Hepatocyte (in vitro differentiated cells): Measurements from ENCODE around the gene GLCCI1. TPM values are rescaled to one million over a fixed set of nuclear protein-coding genes. Genes with fewer than 3 reads are reported as not detected.

Source experiments
- DNase-seq: peaks from one replicate; pipeline ENCODE4 v3.0.0-alpha.2; 2016; ENCODE audit warnings: low spot score
- H2AFZ ChIP-seq: fragments of 200-600 bp; sonication (generic); 2 replicates; pipeline ENCODE4 v1.6.0; 2016; ENCODE audit warnings: antibody characterized with exemption, mild to moderate bottlenecking
- H3K27ac ChIP-seq: fragments of 200-600 bp; sonication (generic); 2 replicates; pipeline ENCODE4 v1.5.1; 2016; ENCODE audit warnings: mild to moderate bottlenecking
- H3K27me3 ChIP-seq: fragments of 200-600 bp; sonication (generic); 2 replicates; pipeline ENCODE4 v1.6.1; 2016
- H3K36me3 ChIP-seq: fragments of 200-600 bp; sonication (generic); replicated peaks from 2 replicates; pipeline ENCODE4 v1.5.1; 2016; ENCODE audit warnings: low read depth; ENCODE audit not compliant: insufficient read depth
- H3K4me1 ChIP-seq: fragments of 200-600 bp; sonication (generic); 2 replicates; pipeline ENCODE4 v1.5.1; 2016; ENCODE audit warnings: mild to moderate bottlenecking, moderate library complexity; ENCODE audit not compliant: insufficient read depth
- H3K4me2 ChIP-seq: fragments of 200-600 bp; sonication (generic); 2 replicates; pipeline ENCODE4 v1.6.0; 2016
- H3K4me3 ChIP-seq: fragments of 200-600 bp; sonication (generic); 2 replicates; pipeline ENCODE4 v1.5.1; 2016; ENCODE audit warnings: mild to moderate bottlenecking
- H3K79me2 ChIP-seq: fragments of 200-600 bp; sonication (generic); 2 replicates; pipeline ENCODE4 v1.6.0; 2017; ENCODE audit warnings: mild to moderate bottlenecking
- H3K9me2 ChIP-seq: fragments of 200-600 bp; sonication (generic); replicated peaks from 2 replicates; pipeline ENCODE4 v1.6.0; 2017; ENCODE audit warnings: mild to moderate bottlenecking; ENCODE audit not compliant: insufficient read depth
- H3K9me3 ChIP-seq: fragments of 200-600 bp; sonication (generic); 2 replicates; pipeline ENCODE4 v1.5.1; 2016; ENCODE audit warnings: low read depth, mild to moderate bottlenecking
- H4K20me1 ChIP-seq: fragments of 200-600 bp; sonication (generic); 2 replicates; pipeline ENCODE4 v1.6.0; 2016; ENCODE audit warnings: mild to moderate bottlenecking; ENCODE audit not compliant: insufficient read depth, poor library complexity, severe bottlenecking
- CTCF ChIP-seq: fragments of 200-600 bp; sonication (generic); IDR thresholded peaks from 2 replicates; pipeline ENCODE4 v1.5.1; 2016; ENCODE audit warnings: antibody characterized with exemption, mild to moderate bottlenecking; ENCODE audit not compliant: poor library complexity
- EZH2 ChIP-seq: fragments of 200-600 bp; sonication (generic); IDR thresholded peaks from 2 replicates; pipeline ENCODE4 v1.6.1; 2016; ENCODE audit warnings: antibody characterized with exemption, mild to moderate bottlenecking, borderline replicate concordance
- EZH2phosphoT487 ChIP-seq: fragments of 200-600 bp; sonication (generic); IDR thresholded peaks from one replicate; pipeline ENCODE4 v1.6.1; 2018; ENCODE audit warnings: antibody characterized with exemption, mild to moderate bottlenecking, low read depth, moderate library complexity; ENCODE audit not compliant: unreplicated experiment, severe bottlenecking
- WGBS: methylation state at CpG from one replicate; pipeline ENCODE4 v1.1.6; 2016; ENCODE audit warnings: low lambda C conversion rate; ENCODE audit errors: missing lambda C conversion rate; 5-methylcytosine and 5-hydroxymethylcytosine counted together
- polyA plus RNA-seq: library from polyadenylated mRNA; unstranded; fragments of >200 nt; fragmentation: Nextera tagmentation; extraction: Ambion mirVana; gene quantifications from 2 replicates; pipeline ENCODE4 v1.2.1, GENCODE V29; 2016
- total RNA-seq: library from RNA; depleted of rRNA; stranded (reverse); fragments of >200 nt; gene quantifications from 2 replicates; pipeline ENCODE4 v1.2.3, GENCODE V29; 2014

Gene GLCCI1
- total and polyA plus RNA-seq, 2 experiments from 2014 or later: 15.7 to 21.4 TPM

GRCh38 chr7:8103282-8103681, 134.7 kb downstream of the GLCCI1 start:
- TF ChIP-seq CTCF (no peak), EZH2phosphoT487 (no peak), EZH2 (no peak)
- Histone ChIP-seq H3K27ac (no peak overlapping the region), H4K20me1 (no peaks in the 10 kb centered on the region), H3K79me2 (no peaks in the 10 kb centered on the region), H3K4me1 (no peaks in the 10 kb centered on the region), H2AFZ (no peak overlapping the region), H3K27me3 (no peaks in the 10 kb centered on the region), H3K4me3 (no peak overlapping the region), H3K9me3 (no peaks in the 10 kb centered on the region), H3K36me3 (no peaks in the 10 kb centered on the region), H3K9me2 (no peaks in the 10 kb centered on the region), H3K4me2 (no peak overlapping the region)
- no peak for DNase-seq
- whole genome bisulfite sequencing: 99% methylated on average over 8 of the region's 9 CpGs

GRCh38 chr7:8105449-8106095, 137.0 kb downstream of the GLCCI1 start:
- no peak overlapping the region for H2AFZ ChIP-seq
- no peak overlapping the region for H3K4me3 ChIP-seq
- no peaks in the 10 kb centered on the region for H4K20me1 ChIP-seq
- H3K4me1 ChIP-seq: no peaks in the 10 kb centered on the region
- no peaks in the 10 kb centered on the region for H3K36me3 ChIP-seq
- no peak for TF ChIP-seq EZH2phosphoT487
- no peak for TF ChIP-seq CTCF
- TF ChIP-seq EZH2: no peak
- no peak for DNase-seq
- WGBS: 59% methylated on average over 4 of the region's 4 CpGs
- no peaks in the 10 kb centered on the region for H3K27me3 ChIP-seq
- H3K27ac ChIP-seq: no peak overlapping the region
- no peak overlapping the region for H3K4me2 ChIP-seq
- no peaks in the 10 kb centered on the region for H3K9me3 ChIP-seq
- H3K9me2 ChIP-seq: no peaks in the 10 kb centered on the region
- H3K79me2 ChIP-seq: no peaks in the 10 kb centered on the region

GRCh38 chr7:8109196-8110022, 140.8 kb downstream of the GLCCI1 start:
- TF ChIP-seq EZH2: no peak
- no peak for TF ChIP-seq CTCF
- no peak for TF ChIP-seq EZH2phosphoT487
- Histone ChIP-seq H2AFZ (no peak overlapping the region), H3K27ac (no peak overlapping the region), H3K4me2 (no peak overlapping the region), H3K27me3 (no peaks in the 10 kb centered on the region), H3K4me3 (no peak overlapping the region), H3K36me3 (no peaks in the 10 kb centered on the region), H3K4me1 (no peaks in the 10 kb centered on the region), H4K20me1 (no peaks in the 10 kb centered on the region), H3K9me2 (no peaks in the 10 kb centered on the region), H3K79me2 (no peaks in the 10 kb centered on the region), H3K9me3 (no peaks in the 10 kb centered on the region)
- DNase-seq: no peak
- 68% methylated on average over 4 of the region's 4 CpGs for WGBS
